GM03348 (cell line): ENCODE results near the gene COG5.
"Not testable (repeated sequence)": the region's sequence is repeated elsewhere in the genome, so short reads cannot be mapped to it uniquely, and the experiment has no call there.

ENCODE experiments used
- DNase-seq: peaks from one replicate; pipeline ENCODE4 v3.0.0; 2012; ENCODE audit warnings: low spot score

The COG5 gene

DNA sequence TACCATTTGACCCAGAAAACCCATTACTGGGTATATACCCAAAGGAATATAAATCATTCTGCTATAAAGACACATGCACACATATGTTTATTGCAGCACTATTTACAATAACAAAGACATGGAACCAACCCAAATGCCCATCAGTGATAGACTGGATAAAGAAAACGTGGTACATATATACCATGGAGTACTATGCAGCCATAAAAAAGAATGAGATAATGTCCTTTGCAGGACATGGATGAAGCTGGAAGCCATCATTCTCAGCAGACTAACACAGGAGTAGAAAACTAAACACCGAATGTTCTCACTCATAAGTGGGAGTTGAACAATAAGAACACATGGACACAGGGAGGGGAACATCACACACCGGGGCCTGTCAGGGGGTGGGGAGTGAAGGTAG, 408.0 kb downstream of the COG5 start:
- DNase-seq: not testable (repeated sequence)

DNA sequence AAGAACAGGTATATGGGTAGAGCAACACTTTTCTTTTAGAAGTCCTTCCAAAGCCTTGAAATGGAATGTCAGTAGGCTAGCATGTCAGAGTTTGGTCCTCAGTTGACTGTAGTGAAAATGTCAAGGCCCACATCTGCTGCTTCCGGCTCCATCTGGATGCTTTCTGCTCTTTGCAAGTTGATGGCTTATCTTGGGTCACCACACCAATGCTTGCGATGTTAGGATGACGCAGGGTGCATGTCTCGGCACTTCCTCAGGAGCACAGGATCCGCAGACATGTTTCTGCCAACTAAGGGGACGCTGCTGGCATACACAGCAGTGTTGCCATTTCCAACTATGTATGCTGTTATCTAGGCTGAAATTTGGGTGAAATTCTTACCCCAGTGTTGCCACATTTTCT, 408.9 kb downstream of the COG5 start:
- DNase-seq: no peak

DNA sequence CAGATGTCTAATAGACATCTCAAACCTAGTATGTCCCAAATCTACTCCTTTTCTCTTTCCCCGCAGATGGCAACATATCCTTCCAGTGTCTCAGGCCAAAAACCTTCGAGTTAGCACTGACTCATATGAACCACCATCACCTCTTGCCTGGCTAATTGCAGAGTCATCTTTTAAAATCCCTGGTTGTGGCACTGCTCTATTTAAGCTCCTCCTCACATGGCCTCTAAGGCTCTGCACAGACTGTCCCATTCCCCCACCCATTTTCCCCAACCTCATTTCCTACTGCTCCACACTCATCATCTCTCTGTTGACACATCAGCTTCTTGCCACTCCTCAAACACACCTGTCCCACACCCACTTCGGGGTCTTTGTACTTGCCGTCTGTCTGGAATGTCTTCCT, 411.7 kb downstream of the COG5 start:
- DNase-seq: peak; percentile 25
